ENCODE results near the gene LIN7B.

The LIN7B gene

GRCh38 chr19:49085020-49085867 is 28.9 kb upstream of the LIN7B start, which contains the start of gene SNRNP70 (continued):
- TF ChIP-seq ZNF518A (tag by site-specific recombination; conservative IDR thresholded peaks at IDR 0.05; ENCODE audit: low read depth) (0 out of 2 replicates have a peak, but pooled peaks have one; percentile 10), ZNF169 (tag by site-specific recombination; IDR thresholded peaks at IDR 0.05) (0 out of 2 replicates have a peak, but pooled peaks have one; percentile 27), OVOL3 (tag by site-specific recombination; IDR thresholded peaks at IDR 0.05) (peak; percentile 92), ZNF514 (tag by site-specific recombination; IDR thresholded peaks at IDR 0.05) (no peak), ZNF280D (tag by site-specific recombination; IDR thresholded peaks at IDR 0.05) (peak; percentile 95), OSR2 (tag by site-specific recombination; IDR thresholded peaks at IDR 0.05) (no peak), SP2 (tag by site-specific recombination; IDR thresholded peaks at IDR 0.05) (peak; percentile 97), INSM2 (tag by site-specific recombination; IDR thresholded peaks at IDR 0.05) (peak; percentile 82), ZBTB20 (tag by site-specific recombination; IDR thresholded peaks at IDR 0.05) (peak; percentile 87; the same call in 1 of the 2 replicates), GFI1B (tag by site-specific recombination; IDR thresholded peaks at IDR 0.05) (peak; percentile 27; the same call in 1 of the 2 replicates), KLF16 (tag by site-specific recombination; IDR thresholded peaks at IDR 0.05) (peak; percentile 99), ZNF239 (tag by site-specific recombination; IDR thresholded peaks at IDR 0.05) (0 out of 2 replicates have a peak, but pooled peaks have one; percentile 76), ZEB2 (tag by site-specific recombination; IDR thresholded peaks at IDR 0.05) (peak; percentile 42; the same call in 1 of the 2 replicates), YY2 (tag by site-specific recombination; IDR thresholded peaks at IDR 0.05) (peak; percentile 76), ZNF155 (tag by site-specific recombination; IDR thresholded peaks at IDR 0.05) (no peak), ZNF560 (tag by site-specific recombination; IDR thresholded peaks at IDR 0.05; ENCODE audit: borderline replicate concordance) (no peak), ZBTB10 (tag by site-specific recombination; IDR thresholded peaks at IDR 0.05) (peak; percentile 86; the same call in 1 of the 2 replicates), ZNF701 (tag by site-specific recombination; IDR thresholded peaks at IDR 0.05) (no peak), ZSCAN4 (tag by site-specific recombination; IDR thresholded peaks at IDR 0.05) (peak; percentile 60; the same call in 1 of the 2 replicates), ZNF571 (tag by site-specific recombination; IDR thresholded peaks at IDR 0.05) (no peak), ZBTB6 (tag by site-specific recombination; IDR thresholded peaks at IDR 0.05) (peak; percentile 60; the same call in 1 of the 2 replicates)

Data from HEK293 (cell line).